SK-N-SH (cell line): ENCODE results near the gene PLD2. TPM values are rescaled to one million over a fixed set of nuclear protein-coding genes. Genes with fewer than 3 reads are reported as not detected.

Experiments used
- CTCF ChIA-PET: fragments of 300-600, 350-600 bp; formaldehyde crosslinking; extraction: SDS; loops from one replicate; lab custom pipeline; 2021; lab: Yijun Ruan, JAX
- POLR2A ChIA-PET: fragments of 350-600 bp; sonication (Branson Sonifier 250); formaldehyde crosslinking; extraction: SDS; loops from one replicate; lab custom pipeline; 2020; ENCODE audit warnings: antibody characterized with exemption, inconsistent platforms; lab: Yijun Ruan, JAX
- DNase-seq: peaks from one replicate; pipeline ENCODE4 v3.0.0; 2012
- H2AFZ ChIP-seq: fragments of 200-600 bp; sonication (generic); 2 replicates; pipeline ENCODE4 v1.8.1; 2016; ENCODE audit warnings: antibody characterized with exemption, mild to moderate bottlenecking, low read depth
- H3F3A ChIP-seq: fragments of 200-600 bp; sonication (generic); replicated peaks from 2 replicates; pipeline ENCODE3; 2016; ENCODE audit warnings: antibody characterized with exemption, mild to moderate bottlenecking; ENCODE audit not compliant: insufficient read depth
- H3K27ac ChIP-seq, 2 experiments: fragments of 200-500 bp in 1 of 2; fragments of 200-600 bp in 1 of 2; sonication (Bioruptor generic) in 1 of 2; sonication (generic), shearing (Covaris generic) in 1 of 2; 2 replicates each; pipeline versions ENCODE4 v1.5.1 to v1.6.1; 2014 to 2016; ENCODE audit warnings: low read depth in 2 of 2, inconsistent platforms in 1 of 2, low read length in 1 of 2, mild to moderate bottlenecking in 1 of 2, mixed read lengths in 1 of 2
- H3K27me3 ChIP-seq: fragments of 200-600 bp; sonication (generic), shearing (Covaris generic); 2 replicates; pipeline ENCODE4 v1.6.1; 2016; ENCODE audit warnings: mixed run types; ENCODE audit not compliant: insufficient read depth
- H3K36me3 ChIP-seq, 2 experiments: fragments of 200-500 bp in 1 of 2; fragments of 200-600 bp in 1 of 2; sonication (Bioruptor generic) in 1 of 2; sonication (generic) in 1 of 2; replicated peaks in 1 of 2; 2 replicates each; pipeline versions ENCODE3 to v1.5.1; 2014 to 2016; ENCODE audit warnings: low read length in 1 of 2, mild to moderate bottlenecking in 1 of 2; ENCODE audit not compliant: insufficient read depth in 2 of 2, control insufficient read depth in 1 of 2
- H3K4me1 ChIP-seq, 2 experiments: fragments of 200-500 bp in 1 of 2; fragments of 200-600 bp in 1 of 2; sonication (Bioruptor generic) in 1 of 2; sonication (generic), shearing (Covaris generic) in 1 of 2; 2 replicates each; pipeline versions ENCODE4 v1.5.1 to v1.6.1; 2014 to 2016; ENCODE audit warnings: low read depth in 1 of 2, low read length in 1 of 2, mixed run types in 1 of 2; ENCODE audit not compliant: insufficient read depth in 2 of 2, control insufficient read depth in 1 of 2
- H3K4me2 ChIP-seq: fragments of 200-600 bp; sonication (generic), shearing (Covaris generic); 2 replicates; pipeline ENCODE4 v1.6.1; 2017; ENCODE audit warnings: mixed run types
- H3K4me3 ChIP-seq, 2 experiments: fragments of 200-500 bp in 1 of 2; fragments of 200-600 bp in 1 of 2; sonication (Bioruptor generic) in 1 of 2; sonication (generic), shearing (Covaris generic) in 1 of 2; 2 replicates each; pipeline versions ENCODE4 v1.5.1 to v1.8.1; 2014 to 2016; ENCODE audit warnings: low read depth in 2 of 2, inconsistent platforms in 1 of 2, low read length in 1 of 2, mild to moderate bottlenecking in 1 of 2, mixed read lengths in 1 of 2, moderate library complexity in 1 of 2
- H3K79me2 ChIP-seq: fragments of 200-600 bp; sonication (generic); 2 replicates; pipeline ENCODE4 v1.8.1; 2017; ENCODE audit warnings: mild to moderate bottlenecking; ENCODE audit not compliant: insufficient read depth
- H3K9ac ChIP-seq: fragments of 200-600 bp; sonication (generic); 2 replicates; pipeline ENCODE4 v1.6.1; 2017; ENCODE audit warnings: mixed run types
- H3K9me2 ChIP-seq: fragments of 200-600 bp; sonication (generic); 2 replicates; pipeline ENCODE4 v1.6.1; 2017; ENCODE audit warnings: mixed run types
- H3K9me3 ChIP-seq: fragments of 200-600 bp; sonication (generic); 2 replicates; pipeline ENCODE4 v1.6.1; 2017; ENCODE audit warnings: mixed run types, mild to moderate bottlenecking, moderate library complexity
- H4K20me1 ChIP-seq: fragments of 200-600 bp; sonication (generic); 2 replicates; pipeline ENCODE4 v1.6.1; 2017; ENCODE audit warnings: mild to moderate bottlenecking, mixed run types; ENCODE audit not compliant: insufficient read depth
- CHD2 ChIP-seq: fragments of 150-350 bp; IDR thresholded peaks from 2 replicates; pipeline ENCODE4 v1.6.1; 2018; ENCODE audit warnings: low read length; ENCODE audit not compliant: partially characterized antibody
- CTCF ChIP-seq: fragments of 200-600 bp; sonication (generic); IDR thresholded peaks from 2 replicates; pipeline ENCODE4 v1.6.1; 2017; ENCODE audit warnings: antibody characterized with exemption, mild to moderate bottlenecking, moderate library complexity
- ELF1 ChIP-seq: IDR thresholded peaks from 2 replicates; pipeline ENCODE4 v1.4.0; 2012
- EP300 ChIP-seq, 2 experiments: IDR thresholded peaks; 2 replicates each; pipeline versions ENCODE4 v1.4.0 to v1.6.1; 2012; ENCODE audit warnings: borderline replicate concordance in 1 of 2, low read depth in 1 of 2, low read length in 1 of 2
- GATA2 ChIP-seq: sonication (generic); formaldehyde crosslinking; IDR thresholded peaks from 2 replicates; pipeline ENCODE4 v1.5.0; 2020; ENCODE audit warnings: mild to moderate bottlenecking, missing genetic modification reagents
- JUND ChIP-seq: IDR thresholded peaks from 2 replicates; pipeline ENCODE4 v1.4.0; 2012
- MXI1 ChIP-seq: IDR thresholded peaks from 2 replicates; pipeline ENCODE4 v1.6.1; 2012; ENCODE audit warnings: mild to moderate bottlenecking, low read depth, low read length, improper control_type of control experiment
- NRF1 ChIP-seq: IDR thresholded peaks from 2 replicates; pipeline ENCODE4 v1.6.1; 2012; ENCODE audit warnings: low read depth, mild to moderate bottlenecking, low read length
- POLR2AphosphoS5 ChIP-seq: IDR thresholded peaks from 2 replicates; pipeline ENCODE4 v1.6.1; 2012; ENCODE audit warnings: low read depth, low read length
- RAD21 ChIP-seq: IDR thresholded peaks from 2 replicates; pipeline ENCODE4 v1.6.1; 2012; ENCODE audit warnings: mild to moderate bottlenecking, low read length
- REST ChIP-seq: IDR thresholded peaks from 2 replicates; pipeline ENCODE4 v1.6.1; 2012; ENCODE audit warnings: mild to moderate bottlenecking, low read depth, low read length, moderate library complexity
- RXRA ChIP-seq: IDR thresholded peaks from 2 replicates; pipeline ENCODE4 v1.4.0; 2012; ENCODE audit warnings: low read depth, mild to moderate bottlenecking, borderline replicate concordance
- SIN3A ChIP-seq: IDR thresholded peaks from 2 replicates; pipeline ENCODE4 v1.6.1; 2012; ENCODE audit warnings: low read depth, mild to moderate bottlenecking, low read length, moderate library complexity, borderline replicate concordance
- SMC3 ChIP-seq: IDR thresholded peaks from 2 replicates; pipeline ENCODE4 v1.6.1; 2012; ENCODE audit warnings: low read depth, low read length, improper control_type of control experiment
- TEAD4 ChIP-seq: IDR thresholded peaks from 2 replicates; pipeline ENCODE4 v1.4.0; 2012; ENCODE audit warnings: mild to moderate bottlenecking, borderline replicate concordance; ENCODE audit not compliant: insufficient read depth
- USF2 ChIP-seq: fragments of 150-350 bp; IDR thresholded peaks from 2 replicates; pipeline ENCODE4 v1.6.1; 2017; ENCODE audit warnings: antibody characterized with exemption, low read length, low read depth, borderline replicate concordance
- YY1 ChIP-seq: IDR thresholded peaks from 2 replicates; pipeline ENCODE4 v1.4.0; 2012; ENCODE audit warnings: low read depth, mild to moderate bottlenecking
- WGBS: methylation state at CpG from one replicate; pipeline ENCODE4 v1.1.6; 2017; ENCODE audit warnings: low lambda C conversion rate; 5-methylcytosine and 5-hydroxymethylcytosine counted together
- polyA plus RNA-seq, 3 experiments: library from polyadenylated mRNA; depleted of rRNA; stranded (reverse); fragments of >200 nt; gene quantifications; 2 replicates each; pipeline ENCODE4 v1.2.3, GENCODE V29; 2012

Gene PLD2
- polyA plus RNA-seq, 1 of the 3 experiments (the other 2 are of a cell fraction): 42.5 TPM

- Histone ChIP-seq H2AFZ (no peak overlapping the region), H3K4me2 (no peak overlapping the region), H3K4me1 (no peaks in the 10 kb centered on the region), H3K79me2 (no peaks in the 10 kb centered on the region), H3K9me2 (no peaks in the 10 kb centered on the region), H3K36me3 (peaks cover 10 to 12% of the 10 kb centered on the region in 2 experiments), H3K27me3 (no peaks in the 10 kb centered on the region), H3K27ac (no peak overlapping the region), H3F3A (no peaks in the 10 kb centered on the region), H3K9me3 (no peaks in the 10 kb centered on the region), H3K4me3 (no peak overlapping the region), H4K20me1 (no peaks in the 10 kb centered on the region), H3K9ac (no peak overlapping the region)
- ChIA-PET POLR2A (no interaction called here), CTCF (interaction anchor here (1.3 kb wide), 1 partner anchor 11 kb away, joined by 4 read pairs; the partner anchor contains the start of gene PLD2)
- TF ChIP-seq CHD2 (no peak), RXRA (no peak), JUND (no peak), TEAD4 (no peak), NRF1 (no peak), MXI1 (no peak), RAD21 (no peak), EP300 (IDR thresholded peaks at IDR 0.05; ENCODE audit: borderline replicate concordance in 1 of 2, low read depth in 1 of 2, low read length in 1 of 2) (no peak), CTCF (no peak), REST (no peak), ELF1 (no peak), SMC3 (no peak), SIN3A (no peak), YY1 (no peak), GATA2 (no peak), POLR2AphosphoS5 (no peak), USF2 (no peak)
- no peak for DNase-seq
- WGBS: 76% methylated on average over 7 of the region's 12 CpGs
Measured at GRCh38 chr17:4818276-4818675, 11.3 kb downstream of the PLD2 start.
